Gastrocnemius medialis (tissue), 4 donors: ENCODE measurements around the gene PANX3.
A peak's percentile ranks its signal among the peaks of the same experiment; 100 is the strongest.

Experiments used
- CTCF ChIP-seq, 5 experiments: fragments of 450-650 bp in 3 of 5; fragments of 200-600 bp in 2 of 5; sonication (generic) in 2 of 5; IDR thresholded peaks in 4 of 5; conservative IDR thresholded peaks in 1 of 5; 1 replicate in 4 of 5; 2 replicates in 1 of 5; pipeline ENCODE4 v1.5.1; 2016 to 2019; ENCODE audit warnings: antibody characterized with exemption in 5 of 5, mild to moderate bottlenecking in 3 of 5, moderate library complexity in 3 of 5
- POLR2A ChIP-seq, 2 donors: fragments of 450-650 bp; IDR thresholded peaks; one replicate each; pipeline ENCODE4 v1.6.1; 2017; ENCODE audit warnings: antibody characterized with exemption in 2 of 2, mild to moderate bottlenecking in 2 of 2, moderate library complexity in 2 of 2

- TF ChIP-seq POLR2A (IDR thresholded peaks at IDR 0.05) (peak; percentile 85 to 86), CTCF (IDR thresholded peaks at IDR 0.05 in 4 of 5, conservative IDR thresholded peaks at IDR 0.05 in 1 of 5) (peak in 1 of 5 experiments; percentile 18)
These were observed 11.6 kb downstream of the PANX3 start, which contains the start of gene TBRG1 for GRCh38 chr11:124622531-124623451.
